ENCODE results near the gene ACTG2. TPM values are rescaled to one million over a fixed set of nuclear protein-coding genes. Genes with fewer than 3 reads are reported as not detected.

Gene ACTG2
- total RNA-seq, 1 donor from 2014 or later, result 0.32 TPM

- H3K4me3 Mint-ChIP-seq, result no peak overlapping the region
- H3K4me2 ChIP-seq, result no peak overlapping the region
- no peaks in the 10 kb centered on the region for H3K9me3 ChIP-seq (ENCODE audit: low read depth)
- peaks cover 3% of the 10 kb centered on the region for H3K4me1 Mint-ChIP-seq
- no peaks in the 10 kb centered on the region for H4K20me1 ChIP-seq (ENCODE audit: low read depth)
- no peak overlapping the region for H3K9ac ChIP-seq
- no peaks in the 10 kb centered on the region for H3K27me3 ChIP-seq
- H3K27ac Mint-ChIP-seq, result no peak overlapping the region
- H3K4me1 ChIP-seq, result no peaks in the 10 kb centered on the region
- no peak overlapping the region for H3K4me3 ChIP-seq
- no peak for TF ChIP-seq CTCF (IDR thresholded peaks at IDR 0.05)
- no peak for TF ChIP-seq EZH2 (IDR thresholded peaks at IDR 0.05)
- no peak for TF ChIP-seq EZH2phosphoT487 (IDR thresholded peaks at IDR 0.05)
- no peaks in the 10 kb centered on the region for H3K79me2 ChIP-seq (ENCODE audit: low read depth)
- no peak overlapping the region for H2AFZ ChIP-seq (replicated peaks)
- no peak for DNase-seq (ENCODE audit: low spot score)
- H3F3A ChIP-seq (ENCODE audit: low read depth), result no peaks in the 10 kb centered on the region
- H3K36me3 Mint-ChIP-seq, result peaks cover 3% of the 10 kb centered on the region
- peaks cover 5% of the 10 kb centered on the region for H3K27me3 Mint-ChIP-seq (ENCODE audit: insufficient read depth, low read depth)
- no peak overlapping the region for H3K27ac ChIP-seq
- no peaks in the 10 kb centered on the region for H3K9me3 Mint-ChIP-seq
- no peaks in the 10 kb centered on the region for H3K36me3 ChIP-seq
Measured at GRCh38 chr2:73965053-73965452, 72.2 kb downstream of the ACTG2 start.

- Histone ChIP-seq H3K36me3 (no peaks in the 10 kb centered on the region), H3K4me2 (no peak overlapping the region), H3K4me1 (no peaks in the 10 kb centered on the region), H3F3A (ENCODE audit: low read depth) (no peaks in the 10 kb centered on the region), H3K9me3 (ENCODE audit: low read depth) (no peaks in the 10 kb centered on the region), H3K4me3 (no peak overlapping the region), H4K20me1 (ENCODE audit: low read depth) (no peaks in the 10 kb centered on the region), H3K9ac (no peak overlapping the region), H3K79me2 (ENCODE audit: low read depth) (no peaks in the 10 kb centered on the region), H3K27me3 (peaks cover 12% of the 10 kb centered on the region), H2AFZ (replicated peaks) (no peak overlapping the region), H3K27ac (no peak overlapping the region)
- H3K27me3 Mint-ChIP-seq (ENCODE audit: insufficient read depth, low read depth), result peaks cover 9% of the 10 kb centered on the region
- TF ChIP-seq EZH2phosphoT487 (IDR thresholded peaks at IDR 0.05), result no peak
- TF ChIP-seq CTCF (IDR thresholded peaks at IDR 0.05), result no peak
- TF ChIP-seq EZH2 (IDR thresholded peaks at IDR 0.05), result no peak
- no peak overlapping the region for H3K27ac Mint-ChIP-seq
- H3K4me1 Mint-ChIP-seq, result peaks cover 7% of the 10 kb centered on the region
- no peak overlapping the region for H3K4me3 Mint-ChIP-seq
- no peaks in the 10 kb centered on the region for H3K9me3 Mint-ChIP-seq
- DNase-seq (ENCODE audit: low spot score), result no peak
- no peaks in the 10 kb centered on the region for H3K36me3 Mint-ChIP-seq
Measured at GRCh38 chr2:73968357-73968937, 75.6 kb downstream of the ACTG2 start.

GRCh38 chr2:73969356-73969755 lies 76.5 kb downstream of the ACTG2 start:
- Mint-ChIP-seq H3K9me3 (no peaks in the 10 kb centered on the region), H3K36me3 (no peaks in the 10 kb centered on the region), H3K4me3 (no peak overlapping the region), H3K27ac (no peak overlapping the region), H3K4me1 (peaks cover 7% of the 10 kb centered on the region), H3K27me3 (ENCODE audit: insufficient read depth, low read depth) (peaks cover 9% of the 10 kb centered on the region)
- H3K36me3 ChIP-seq, result no peaks in the 10 kb centered on the region
- no peaks in the 10 kb centered on the region for H3K9me3 ChIP-seq (ENCODE audit: low read depth)
- no peaks in the 10 kb centered on the region for H4K20me1 ChIP-seq (ENCODE audit: low read depth)
- no peak overlapping the region for H2AFZ ChIP-seq (replicated peaks)
- no peaks in the 10 kb centered on the region for H3F3A ChIP-seq (ENCODE audit: low read depth)
- no peak for TF ChIP-seq EZH2phosphoT487 (IDR thresholded peaks at IDR 0.05)
- H3K79me2 ChIP-seq (ENCODE audit: low read depth), result no peaks in the 10 kb centered on the region
- peaks cover 12% of the 10 kb centered on the region for H3K27me3 ChIP-seq
- no peak overlapping the region for H3K27ac ChIP-seq
- no peak overlapping the region for H3K9ac ChIP-seq
- no peak overlapping the region for H3K4me3 ChIP-seq
- H3K4me2 ChIP-seq, result no peak overlapping the region
- DNase-seq (ENCODE audit: low spot score), result no peak
- H3K4me1 ChIP-seq, result no peaks in the 10 kb centered on the region

Small RNAs within 50 kb of the gene (small RNA-seq; reads per million reads assigned to genes)
- gene RNA5SP97, result not detected

Other genes with a start within 250 kb of the ACTG2 start
- 96.8 and 157 TPM in 2 replicates for gene TPRKB, start 155.7 kb upstream of the ACTG2 start, total RNA-seq (ENCODE audit: low replicate concordance)
- gene DUSP11, start 112.9 kb upstream of the ACTG2 start, total RNA-seq (ENCODE audit: low replicate concordance), result 29.5 and 43.5 TPM in 2 replicates
- gene C2orf78, start 108.8 kb upstream of the ACTG2 start, total RNA-seq (ENCODE audit: low replicate concordance), result 0.06 and 0.21 TPM in 2 replicates
- 34.0 and 77.3 TPM in 2 replicates for gene STAMBP, start 64.0 kb upstream of the ACTG2 start, total RNA-seq (ENCODE audit: low replicate concordance)
- gene DGUOK, start 33.9 kb downstream of the ACTG2 start, total RNA-seq (ENCODE audit: low replicate concordance), result 79.0 and 85.5 TPM in 2 replicates
- gene TET3, start 91.9 kb downstream of the ACTG2 start, total RNA-seq (ENCODE audit: low replicate concordance), result 6.2 and 9.1 TPM in 2 replicates